NT2/D1 (cell line): ENCODE results near the gene KLC1.

ENCODE experiments used
- SUZ12 ChIP-seq: IDR thresholded peaks from 2 replicates; pipeline ENCODE4 v1.6.1; 2011; ENCODE audit not compliant: insufficient read length, insufficient read depth; ENCODE audit errors: extremely low read depth
- YY1 ChIP-seq: IDR thresholded peaks from 2 replicates; pipeline ENCODE4 v1.6.1; 2011; ENCODE audit not compliant: insufficient read length, insufficient read depth
- ZNF274 ChIP-seq: IDR thresholded peaks from 2 replicates; pipeline ENCODE4 v1.6.1; 2011; ENCODE audit warnings: mild to moderate bottlenecking, low read depth, low read length

DNA sequence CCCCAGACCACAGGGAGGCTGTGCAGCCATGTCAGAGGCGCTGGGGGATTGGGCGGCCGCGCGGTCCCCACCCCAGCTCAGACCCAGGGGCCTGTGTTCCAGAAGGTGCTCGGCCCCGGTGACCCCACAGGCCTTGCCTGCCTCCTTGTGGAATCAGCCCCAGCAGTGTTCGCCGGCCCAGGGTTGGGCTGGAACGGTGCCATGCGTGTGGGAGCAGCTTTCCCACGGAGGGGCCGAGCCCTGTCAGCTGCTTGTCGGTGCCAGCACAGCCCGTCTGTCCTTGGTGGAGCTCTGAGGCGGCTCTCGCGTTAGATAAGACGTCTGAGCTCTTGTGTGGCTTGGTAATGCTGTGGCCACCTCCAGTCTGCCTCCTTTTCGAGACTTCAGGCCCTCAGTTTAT, 95.1 kb downstream of the KLC1 start:
- TF ChIP-seq SUZ12 (no peak), ZNF274 (no peak), YY1 (no peak)
